GM18505 (cell line): ENCODE data around the gene ANKMY1.
"Not testable (repeated sequence)": the region's sequence is repeated elsewhere in the genome, so short reads cannot be mapped to it uniquely, and the experiment has no call there.

ENCODE experiments used
- ATAC-seq: cut with Tn5 transposase; IDR thresholded peaks from one replicate; pipeline ENCODE4 v1.9.1; 2021; ENCODE audit not compliant: unreplicated experiment
- POLR2A ChIP-seq: IDR thresholded peaks from 4 replicates; pipeline ENCODE4 v1.6.1; 2011; ENCODE audit warnings: borderline replicate concordance; ENCODE audit not compliant: insufficient read depth, insufficient read length; ENCODE audit errors: extremely low read depth

The ANKMY1 gene

DNA sequence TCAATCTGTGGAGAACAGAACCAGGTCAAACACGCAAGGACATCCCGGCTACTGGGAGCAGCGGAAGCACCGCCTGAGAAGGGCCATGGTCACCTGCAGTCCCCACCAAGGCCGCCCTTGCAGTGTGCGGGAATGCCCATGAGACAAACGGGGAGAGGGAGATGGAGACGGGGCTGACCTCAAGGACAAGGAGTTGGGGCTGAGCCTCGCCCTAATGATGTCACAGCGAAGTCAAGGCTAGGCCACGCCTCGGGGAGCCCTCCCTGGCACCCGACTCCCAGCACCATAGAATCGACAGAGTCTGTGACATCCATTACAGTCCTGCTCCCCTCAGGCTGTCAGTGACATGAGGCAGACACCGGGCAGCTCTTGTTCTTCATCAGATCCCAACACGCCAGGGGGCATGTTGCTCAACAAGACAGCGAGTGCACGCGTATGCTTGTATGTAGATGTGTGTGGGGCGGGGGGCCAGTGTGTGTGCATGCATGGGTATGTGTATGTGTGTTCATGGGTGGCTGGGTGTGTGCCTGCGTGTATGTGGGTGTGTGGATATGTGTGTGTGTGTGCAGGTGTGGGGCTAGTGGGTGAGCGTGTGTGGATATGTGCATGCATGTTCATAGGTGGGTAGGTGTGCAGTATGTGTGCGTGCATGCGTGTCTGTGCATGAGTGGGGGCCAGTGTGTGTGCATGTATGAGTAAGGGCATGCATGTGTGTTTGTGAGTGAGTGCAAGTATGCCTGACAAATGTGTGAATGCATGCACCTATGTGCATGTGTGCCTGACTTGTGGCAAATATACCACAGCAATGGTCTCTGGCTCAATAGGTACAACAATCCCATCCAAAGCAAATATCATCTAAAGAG, 57.0 kb downstream of the ANKMY1 start:
- no peak for ATAC-seq
- TF ChIP-seq POLR2A = no peak

- no peak for ATAC-seq
- no peak for TF ChIP-seq POLR2A
These were observed 58.2 kb downstream of the ANKMY1 start for GRCh38 chr2:240499309-240500301.

DNA sequence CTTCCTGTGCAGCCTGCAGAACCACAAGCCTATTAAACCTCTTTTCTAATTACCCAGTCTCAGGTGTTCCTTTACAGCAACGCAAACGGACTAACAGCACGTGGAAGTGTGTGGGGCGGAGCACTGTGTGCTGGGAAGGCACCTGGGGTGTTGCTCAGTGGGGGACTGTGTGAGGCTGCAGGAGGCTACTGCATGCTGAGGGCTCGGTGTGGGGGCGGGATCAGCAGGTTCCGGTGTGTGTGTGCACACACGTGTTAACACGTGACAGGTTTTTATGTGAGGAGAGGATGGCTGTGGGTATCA, 58.9 kb downstream of the ANKMY1 start:
- TF ChIP-seq POLR2A = no peak
- ATAC-seq = no peak

- no peak for ATAC-seq
- TF ChIP-seq POLR2A = no peak
These were observed 59.4 kb downstream of the ANKMY1 start for GRCh38 chr2:240498171-240498957.

- not testable (repeated sequence) for ATAC-seq
These were observed 60.7 kb downstream of the ANKMY1 start for GRCh38 chr2:240497082-240497481.

DNA sequence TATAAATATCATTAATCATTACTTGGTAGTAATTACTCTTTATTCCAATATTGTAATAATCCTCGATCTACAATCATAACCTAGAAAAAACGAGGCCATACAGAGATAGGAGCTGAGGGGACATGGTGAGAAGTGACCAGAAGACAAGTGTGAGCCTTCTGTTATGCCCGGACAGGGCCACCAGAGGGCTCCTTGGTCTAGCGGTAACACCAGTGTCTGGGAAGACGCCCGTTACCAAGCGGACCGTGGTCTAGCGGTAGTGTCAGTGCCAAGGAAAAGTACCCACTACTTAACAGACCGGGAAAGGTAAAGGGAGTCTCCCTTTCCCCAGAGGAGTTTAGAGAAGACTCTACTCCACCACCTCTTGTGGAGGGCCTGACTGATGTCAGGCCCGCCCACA, 62.8 kb downstream of the ANKMY1 start:
- not testable (repeated sequence) for ATAC-seq

DNA sequence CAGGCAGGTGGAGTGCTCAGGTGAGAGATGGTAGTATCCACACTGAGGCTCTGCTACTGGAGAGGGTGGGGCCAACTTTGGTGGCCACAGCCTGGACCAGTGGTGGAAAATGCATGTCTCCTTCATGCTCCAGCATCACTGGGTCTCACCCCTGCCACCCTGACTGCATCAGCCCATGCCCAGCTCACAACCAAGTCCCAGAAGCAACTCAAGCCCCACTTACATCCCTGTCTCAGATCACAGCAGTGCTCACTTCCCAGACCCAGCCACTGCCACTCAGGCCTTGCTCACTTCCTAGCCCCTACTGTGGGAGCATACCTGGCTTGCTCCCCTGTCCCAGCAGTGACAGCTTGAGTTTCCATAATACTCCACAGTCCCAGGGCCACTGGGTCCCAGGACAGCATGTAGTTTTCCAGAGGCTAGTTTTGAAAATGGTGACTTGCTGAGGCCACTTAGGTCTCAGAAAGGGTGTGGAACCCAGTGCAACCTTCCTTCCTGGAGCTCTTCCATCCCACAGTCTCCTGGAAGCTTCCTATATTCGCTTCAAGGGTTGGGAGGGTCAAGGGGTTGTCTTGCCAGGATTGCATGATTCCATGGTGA, 63.5 kb downstream of the ANKMY1 start:
- TF ChIP-seq POLR2A = no peak
- no peak for ATAC-seq

- no peak for TF ChIP-seq POLR2A
- no peak for ATAC-seq
These were observed 66.3 kb downstream of the ANKMY1 start for GRCh38 chr2:240491483-240491882.

DNA sequence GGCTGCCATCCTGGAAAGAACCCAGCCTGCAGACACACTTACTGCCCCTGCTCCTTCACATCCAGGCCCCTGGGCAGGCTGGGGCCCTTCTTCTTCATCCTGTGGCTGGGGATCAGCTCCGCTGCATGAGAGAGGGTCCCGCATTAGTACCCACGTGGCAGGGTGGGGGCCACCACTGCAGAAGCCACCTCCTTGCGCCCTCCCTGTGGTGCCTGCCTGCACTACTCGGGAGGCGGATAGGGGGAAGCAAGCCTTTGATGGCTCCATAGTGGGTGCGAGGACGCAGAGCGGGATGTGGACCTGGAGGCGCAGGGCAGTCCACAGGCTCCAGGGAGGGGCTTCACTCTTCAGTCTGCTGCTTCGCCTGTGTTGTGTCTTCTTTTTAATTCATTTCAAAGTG, 75.6 kb downstream of the ANKMY1 start:
- ATAC-seq = no peak
- no peak for TF ChIP-seq POLR2A

DNA sequence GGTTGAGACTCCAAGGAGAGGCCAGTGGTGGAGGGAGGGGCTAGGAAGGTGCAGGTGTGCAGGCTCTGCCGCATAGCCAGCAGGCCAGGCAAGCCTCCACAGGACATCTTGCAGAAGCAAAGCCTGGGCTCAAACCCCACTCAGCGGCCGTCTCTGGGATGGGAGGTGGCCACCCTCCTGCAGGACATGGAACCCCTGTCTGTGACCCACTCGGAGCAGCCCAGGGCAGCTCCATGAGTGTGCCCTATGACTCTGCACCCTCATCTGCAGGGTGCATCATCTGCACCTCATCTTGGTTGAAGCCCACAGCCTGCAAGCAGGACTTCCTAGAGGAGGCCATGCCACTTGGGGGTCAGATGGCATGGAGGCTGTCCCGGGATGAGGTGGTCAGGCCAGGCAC, 76.1 kb downstream of the ANKMY1 start:
- TF ChIP-seq POLR2A = no peak
- no peak for ATAC-seq

DNA sequence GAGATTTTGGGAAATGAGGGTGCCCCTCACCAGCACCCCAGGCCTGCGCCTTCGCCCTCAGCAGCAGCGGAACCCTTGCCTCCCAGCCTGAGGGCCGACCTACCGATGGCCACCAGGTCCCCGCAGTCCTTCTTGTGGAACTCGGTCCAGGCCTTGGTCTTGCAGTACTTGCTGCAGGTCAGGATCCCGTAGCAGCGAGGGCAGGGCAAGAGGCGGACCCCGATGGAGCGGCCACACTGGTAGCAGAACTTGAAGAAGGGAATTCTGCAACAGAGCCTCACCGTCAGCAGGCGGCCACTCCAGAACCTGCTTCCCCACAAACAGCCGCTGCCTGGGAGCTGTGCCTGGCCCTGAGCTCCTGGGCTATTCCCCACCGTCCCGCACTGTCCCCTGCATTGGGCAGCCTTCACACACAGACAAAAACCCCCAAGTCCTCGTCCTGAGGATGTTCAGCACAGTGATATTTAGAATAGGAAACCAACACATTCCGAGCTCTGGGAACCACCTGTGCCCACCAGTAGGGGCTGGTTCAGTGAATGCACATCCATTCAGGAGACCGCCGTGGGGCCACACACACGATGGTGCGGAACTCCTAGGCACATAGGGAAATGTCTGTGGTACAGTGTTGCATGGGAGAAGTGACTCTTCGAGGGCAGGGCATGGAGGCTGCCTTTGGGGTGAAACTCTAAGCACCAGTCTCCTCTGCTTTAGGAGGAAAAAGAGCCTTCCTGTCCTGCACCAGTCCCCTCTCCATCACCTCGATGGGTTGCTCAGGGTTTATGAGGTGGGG, 76.8 kb downstream of the ANKMY1 start:
- TF ChIP-seq POLR2A = no peak
- ATAC-seq = no peak

GRCh38 chr2:240479111-240479501, 78.7 kb downstream of the ANKMY1 start:
- TF ChIP-seq POLR2A = no peak
- ATAC-seq = no peak
